HG02884 (cell line): ENCODE data around the gene NCK2.
A peak's percentile ranks its signal among the peaks of the same experiment; 100 is the strongest.
"Not testable (repeated sequence)": the region's sequence is repeated elsewhere in the genome, so short reads cannot be mapped to it uniquely, and the experiment has no call there.

Source experiments
- ATAC-seq: cut with Tn5 transposase; IDR thresholded peaks from one replicate; pipeline ENCODE4 v1.9.1; 2021; ENCODE audit warnings: mild to moderate bottlenecking, moderate library complexity; ENCODE audit not compliant: unreplicated experiment

The NCK2 gene

GRCh38 chr2:105883911-105884694, 139.4 kb downstream of the NCK2 start:
- ATAC-seq: no peak

GRCh38 chr2:105885456-105885855, 140.7 kb downstream of the NCK2 start:
- ATAC-seq: no peak

GRCh38 chr2:105886029-105886454, 141.3 kb downstream of the NCK2 start:
- ATAC-seq: no peak

- no peak for ATAC-seq
These were observed 142.0 kb downstream of the NCK2 start for GRCh38 chr2:105886687-105887086.

- no peak for ATAC-seq
These were observed 142.5 kb downstream of the NCK2 start for GRCh38 chr2:105887256-105887655.

GRCh38 chr2:105888625-105889024, 143.9 kb downstream of the NCK2 start:
- ATAC-seq: no peak

GRCh38 chr2:105889046-105889445, 144.3 kb downstream of the NCK2 start:
- no peak for ATAC-seq

- no peak for ATAC-seq
These were observed 145.4 kb downstream of the NCK2 start for GRCh38 chr2:105890111-105890510.

- ATAC-seq: no peak
These were observed 146.1 kb downstream of the NCK2 start for GRCh38 chr2:105890856-105891255.

GRCh38 chr2:105893011-105893995, 148.6 kb downstream of the NCK2 start:
- no peak for ATAC-seq

- no peak for ATAC-seq
These were observed 149.7 kb downstream of the NCK2 start for GRCh38 chr2:105894327-105894944.

- ATAC-seq: no peak
These were observed 151.5 kb downstream of the NCK2 start for GRCh38 chr2:105895990-105896764.

GRCh38 chr2:105896765-105897163, 152.1 kb downstream of the NCK2 start:
- ATAC-seq: no peak

GRCh38 chr2:105897694-105898093, 153.0 kb downstream of the NCK2 start:
- ATAC-seq: not testable (repeated sequence)

GRCh38 chr2:105903051-105903674, 158.5 kb downstream of the NCK2 start:
- no peak for ATAC-seq

- peak; percentile 94 for ATAC-seq
These were observed 160.2 kb downstream of the NCK2 start for GRCh38 chr2:105904938-105905337.

- ATAC-seq: no peak
These were observed 161.8 kb downstream of the NCK2 start for GRCh38 chr2:105906481-105906880.

GRCh38 chr2:105907184-105907583, 162.5 kb downstream of the NCK2 start:
- no peak for ATAC-seq

- no peak for ATAC-seq
These were observed 164.5 kb downstream of the NCK2 start for GRCh38 chr2:105909215-105909614.
